NCI-H460 (cell line): Measurements from ENCODE around the gene C22orf15. TPM values are rescaled to one million over a fixed set of nuclear protein-coding genes. Genes with fewer than 3 reads are reported as not detected.

ENCODE experiments used
- total RNA-seq: library from RNA; depleted of rRNA; stranded (reverse); fragments of >200 nt; shearing (Covaris generic); gene quantifications from 2 replicates; pipeline ENCODE4 v1.2.3, GENCODE V29; 2014; rRNA removed

C22orf15 gene
- total RNA-seq, 1 experiment from 2014 or later: not detected

Other genes starting within 250 kb of the C22orf15 start
- not detected in 2 replicates for gene IGLL1, start 182.7 kb upstream of the C22orf15 start, total RNA-seq
- not detected in 2 replicates for gene DRICH1, start 130.7 kb upstream of the C22orf15 start, total RNA-seq
- 0.07 TPM in 1 of 2 replicates, not detected in the other for gene RGL4, start 72.0 kb upstream of the C22orf15 start, total RNA-seq
- gene ZNF70, start 11.9 kb upstream of the C22orf15 start, total RNA-seq: 1.9 and 3.0 TPM in 2 replicates
- gene VPREB3, start 8.6 kb upstream of the C22orf15 start, total RNA-seq: not detected in 2 replicates
- 38.2 and 44.3 TPM in 2 replicates for gene CHCHD10, start 5.0 kb downstream of the C22orf15 start, total RNA-seq
- 1.8 and 2.1 TPM in 2 replicates for gene MMP11, start 9.9 kb downstream of the C22orf15 start, total RNA-seq
- gene SMARCB1, start 24.0 kb downstream of the C22orf15 start, total RNA-seq: 45.5 and 49.6 TPM in 2 replicates
- 0.59 and 1.6 TPM in 2 replicates for gene DERL3, start 76.0 kb downstream of the C22orf15 start, total RNA-seq
- gene SLC2A11, start 94.9 kb downstream of the C22orf15 start, total RNA-seq: 8.3 and 10.7 TPM in 2 replicates
- gene MIF, start 131.4 kb downstream of the C22orf15 start, total RNA-seq: 363 and 441 TPM in 2 replicates
- gene GSTT2B, start 198.2 kb downstream of the C22orf15 start, total RNA-seq: 1.2 TPM in 1 of 2 replicates, not detected in the other
- gene DDTL, start 203.9 kb downstream of the C22orf15 start, total RNA-seq: 0.84 TPM in 1 of 2 replicates, not detected in the other
- 91.4 and 116 TPM in 2 replicates for gene DDT, start 211.5 kb downstream of the C22orf15 start, total RNA-seq
- not detected in 2 replicates for gene GSTT2, start 217.1 kb downstream of the C22orf15 start, total RNA-seq
- gene GSTT4, start 242.5 kb downstream of the C22orf15 start, total RNA-seq: not detected in 2 replicates
- gene CABIN1, start 248.3 kb downstream of the C22orf15 start, total RNA-seq: 15.1 and 15.3 TPM in 2 replicates